Ecto neural progenitor cell (in vitro differentiated cells): ENCODE results near the gene MRM1.

Experiments
- DNase-seq: peaks from one replicate; pipeline ENCODE4 v3.0.0-alpha.2; 2018; ENCODE audit warnings: low spot score

MRM1 gene

GRCh38 chr17:36601303-36602029, at the start of gene MRM1:
MRM1 (plus strand) TSS chr17:36601583; CDS start chr17:36601811, 228 bp downstream.
- peak; percentile 98 for DNase-seq

GRCh38 chr17:36553459-36553858, 47.9 kb upstream of the MRM1 start:
- DNase-seq = no peak

- no peak for DNase-seq
Measured at GRCh38 chr17:36566081-36566480, 35.3 kb upstream of the MRM1 start.

GRCh38 chr17:36575028-36575427, 26.4 kb upstream of the MRM1 start:
- DNase-seq = no peak

- DNase-seq = no peak
Measured at GRCh38 chr17:36576793-36577192, 24.6 kb upstream of the MRM1 start.

GRCh38 chr17:36578671-36579070, 22.7 kb upstream of the MRM1 start:
- DNase-seq = no peak

- DNase-seq = no peak
Measured at GRCh38 chr17:36583787-36584186, 17.6 kb upstream of the MRM1 start.

- no peak for DNase-seq
Measured at GRCh38 chr17:36586138-36586537, 15.2 kb upstream of the MRM1 start.

GRCh38 chr17:36590082-36590481, 11.3 kb upstream of the MRM1 start:
- DNase-seq = no peak

GRCh38 chr17:36591434-36592315, 9.7 kb upstream of the MRM1 start, which contains the start of gene DHRS11:
DHRS11 (plus strand) TSS chr17:36591879; CDS start chr17:36592010, 131 bp downstream.
- peak; percentile 96 for DNase-seq

GRCh38 chr17:36592316-36592715, 9.1 kb upstream of the MRM1 start:
- DNase-seq = peak; percentile 78

- DNase-seq = no peak
Measured at GRCh38 chr17:36592716-36593321, 8.6 kb upstream of the MRM1 start.

- no peak for DNase-seq
Measured at GRCh38 chr17:36593656-36594316, 7.6 kb upstream of the MRM1 start.

GRCh38 chr17:36594626-36595401, 6.6 kb upstream of the MRM1 start:
- no peak for DNase-seq

GRCh38 chr17:36597226-36597625, 4.2 kb upstream of the MRM1 start:
- DNase-seq = no peak

GRCh38 chr17:36597866-36598777, 3.3 kb upstream of the MRM1 start:
- DNase-seq = no peak

- DNase-seq = no peak
Measured at GRCh38 chr17:36598951-36599401, 2.4 kb upstream of the MRM1 start.

- DNase-seq = no peak
Measured at GRCh38 chr17:36599546-36600250, 1.7 kb upstream of the MRM1 start.

- no peak for DNase-seq
Measured at GRCh38 chr17:36600465-36600864, 918 bp upstream of the MRM1 start.

- DNase-seq = no peak
Measured at GRCh38 chr17:36600936-36601302, 464 bp upstream of the MRM1 start.
